Right lobe of liver (tissue), 6 donors: ENCODE results near the gene FDXACB1. TPM values are rescaled to one million over a fixed set of nuclear protein-coding genes. Genes with fewer than 3 reads are reported as not detected.

ENCODE experiments used
- ATAC-seq, 4 donors: fragments of 200-7000 bp; cut with Tn5 transposase; one replicate each; pipeline ENCODE4 v1.9.1; 2020; ENCODE audit warnings: mild to moderate bottlenecking in 4 of 4, moderate library complexity in 4 of 4
- DNase-seq, 3 donors: peaks; one replicate each; pipeline ENCODE4 v3.0.0-alpha.2; 2020
- H3K27ac ChIP-seq, 3 donors: fragments of 200-600 bp; one replicate each; pipeline ENCODE4 v1.8.0; 2022
- H3K27me3 ChIP-seq, 2 donors: fragments of 200-600 bp; one replicate each; pipeline ENCODE4 v1.8.0; 2022
- H3K36me3 ChIP-seq, 4 donors: fragments of 200-600 bp; sonication (generic) in 1 of 4; one replicate each; pipeline versions ENCODE4 v1.5.1 to v1.8.0; 2017 to 2022; ENCODE audit warnings: control low read depth in 1 of 4
- H3K4me1 ChIP-seq, 4 donors: fragments of 200-600 bp; sonication (generic) in 1 of 4; one replicate each; pipeline versions ENCODE4 v1.5.1 to v1.8.0; 2017 to 2022; ENCODE audit warnings: control low read depth in 1 of 4
- H3K4me3 ChIP-seq, 3 donors: fragments of 200-600 bp; one replicate each; pipeline ENCODE4 v1.8.0; 2022
- H3K9me3 ChIP-seq, 4 donors: fragments of 200-600 bp; sonication (generic) in 1 of 4; one replicate each; pipeline versions ENCODE4 v1.5.1 to v1.8.0; 2017 to 2022; ENCODE audit warnings: control low read depth in 1 of 4
- POLR2A ChIP-seq: fragments of 450-650 bp; IDR thresholded peaks from one replicate; pipeline ENCODE4 v1.6.1; 2017; ENCODE audit warnings: antibody characterized with exemption, mild to moderate bottlenecking
- WGBS: methylation state at CpG from one replicate; pipeline ENCODE4 v1.1.6; 2018; ENCODE audit warnings: low coverage, low lambda C conversion rate; ENCODE audit not compliant: insufficient coverage; ENCODE audit errors: missing lambda C conversion rate; 5-methylcytosine and 5-hydroxymethylcytosine counted together
- intact Hi-C, 2 donors: fragments of 100-400 bp; cut with DNase I; formaldehyde crosslinking; loops; one replicate each; pipeline versions ENCODE4 v1.11.2 to v1.14.1; 2022
- total RNA-seq, 6 experiments: library from RNA; depleted of rRNA in 2 of 6; stranded (reverse); fragments of >200 nt in 2 of 6; fragmentation: NEBNext Ultra II Directional in 3 of 6; extraction: Animal tissue kit (Norgen Biotek cat#: 25700) in 3 of 6; gene quantifications; one replicate each; pipeline versions ENCODE4 v1.1.0 to v1.2.4, GENCODE V29; 2016 to 2023
- TF ChIP-seq, protein P1 (sequence below), 4 donors: fragments of 200-600 bp in 3 of 4; fragments of 450-650 bp in 1 of 4; IDR thresholded peaks; one replicate each; pipeline versions ENCODE4 v1.5.1 to v1.8.0; 2016 to 2022; ENCODE audit warnings: antibody characterized with exemption in 4 of 4, mild to moderate bottlenecking in 2 of 4
- donor health status: DM: no; HTN: yes; CAD: no.
- donor health status: DM: no; HTN: no; CAD: no.
- donor health status: DM: no; HTN: no; CAD: no.
- donor health status: DM: no; HTN: yes; CAD: no.
- donor health status: DM: no; HTN: yes; CAD: no.

The FDXACB1 gene
- total RNA-seq, 6 experiments from 2014 or later = 0.90 to 1.3 (median 1.1) TPM

DNA sequence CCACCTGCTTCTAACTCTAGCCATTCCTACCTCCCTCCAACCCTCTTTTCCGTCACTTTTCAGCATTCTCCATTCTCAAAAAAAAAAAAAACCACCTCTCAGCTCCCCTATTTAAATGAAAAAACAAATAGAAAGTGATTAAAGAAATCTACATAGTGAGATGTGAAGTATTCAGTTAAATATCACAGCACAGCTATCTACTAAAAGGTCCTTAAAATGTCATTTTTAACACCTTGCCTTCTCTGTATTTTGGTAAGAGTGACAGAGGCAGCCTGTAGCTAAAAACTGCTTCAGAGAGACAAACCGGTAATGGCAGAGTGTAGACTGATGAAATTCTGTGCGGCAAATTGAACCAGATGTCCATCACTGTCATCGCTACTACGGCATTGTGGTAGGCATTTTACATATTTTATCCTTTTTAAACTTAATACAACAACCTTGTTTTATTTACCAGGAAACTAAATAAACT is 7.2 kb downstream of the FDXACB1 start:
- peak overlapping the region; percentile 89 to 91 (median 90) for H3K27ac ChIP-seq
- no peaks in the 10 kb centered on the region for H3K27me3 ChIP-seq
- ATAC-seq = peak in 2 of 4 donors; percentile 13 to 20
- peak overlapping the region; percentile 83 to 98 (median 89) for H3K4me3 ChIP-seq
- WGBS = 53% methylated on average over 5 of the region's 5 CpGs
- peaks cover 0 to 21% (median 2%) of the 10 kb centered on the region in 4 donors for H3K36me3 ChIP-seq
- no peaks in the 10 kb centered on the region for H3K9me3 ChIP-seq
- DNase-seq = no peak
- intact Hi-C loops = no loop called here
- TF ChIP-seq, protein P1, sequence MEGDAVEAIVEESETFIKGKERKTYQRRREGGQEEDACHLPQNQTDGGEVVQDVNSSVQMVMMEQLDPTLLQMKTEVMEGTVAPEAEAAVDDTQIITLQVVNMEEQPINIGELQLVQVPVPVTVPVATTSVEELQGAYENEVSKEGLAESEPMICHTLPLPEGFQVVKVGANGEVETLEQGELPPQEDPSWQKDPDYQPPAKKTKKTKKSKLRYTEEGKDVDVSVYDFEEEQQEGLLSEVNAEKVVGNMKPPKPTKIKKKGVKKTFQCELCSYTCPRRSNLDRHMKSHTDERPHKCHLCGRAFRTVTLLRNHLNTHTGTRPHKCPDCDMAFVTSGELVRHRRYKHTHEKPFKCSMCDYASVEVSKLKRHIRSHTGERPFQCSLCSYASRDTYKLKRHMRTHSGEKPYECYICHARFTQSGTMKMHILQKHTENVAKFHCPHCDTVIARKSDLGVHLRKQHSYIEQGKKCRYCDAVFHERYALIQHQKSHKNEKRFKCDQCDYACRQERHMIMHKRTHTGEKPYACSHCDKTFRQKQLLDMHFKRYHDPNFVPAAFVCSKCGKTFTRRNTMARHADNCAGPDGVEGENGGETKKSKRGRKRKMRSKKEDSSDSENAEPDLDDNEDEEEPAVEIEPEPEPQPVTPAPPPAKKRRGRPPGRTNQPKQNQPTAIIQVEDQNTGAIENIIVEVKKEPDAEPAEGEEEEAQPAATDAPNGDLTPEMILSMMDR (IDR thresholded peaks at IDR 0.05) = no peak
- no peak for TF ChIP-seq POLR2A
- H3K4me1 ChIP-seq = peaks cover 0 to 16% (median 4%) of the 10 kb centered on the region in 4 donors

DNA sequence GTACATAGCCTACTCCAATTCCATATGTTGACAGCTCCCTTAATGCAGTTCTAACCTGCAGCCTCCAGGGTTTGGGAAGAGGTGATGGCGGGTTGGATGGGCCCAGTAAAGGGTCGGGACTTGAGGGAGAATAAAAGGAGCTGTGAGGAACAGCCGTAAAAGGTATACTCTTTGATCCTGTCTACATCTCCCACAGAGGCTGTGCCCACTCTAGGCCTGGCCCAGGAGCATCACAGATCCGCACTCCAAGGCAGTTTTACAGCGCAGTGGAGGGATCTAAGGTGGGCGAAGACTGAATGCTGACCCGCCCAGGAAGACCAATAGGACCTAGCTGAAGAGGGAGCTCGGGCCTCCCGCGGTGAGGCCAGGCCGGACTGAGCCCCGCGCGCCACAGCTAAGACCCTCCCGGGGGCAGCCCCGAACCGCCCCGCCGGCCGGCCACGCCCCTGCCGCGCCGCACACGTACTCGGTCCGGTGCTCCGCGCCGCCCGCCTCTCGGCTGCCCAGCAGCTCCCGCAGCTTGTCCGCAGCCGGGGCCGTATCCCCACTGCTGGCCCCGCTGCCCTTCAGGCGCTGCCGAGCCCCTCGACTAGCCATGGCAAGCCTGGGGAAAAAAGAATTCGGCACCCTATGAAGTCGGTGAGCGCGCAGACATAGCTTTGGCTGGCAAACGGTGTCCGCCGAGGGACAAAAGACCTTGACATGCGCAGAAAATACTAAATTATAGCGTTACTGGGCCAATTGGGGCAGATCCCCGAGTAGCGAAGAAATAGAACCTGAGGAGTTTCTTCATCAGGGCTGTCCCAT is 7.9 kb downstream of the FDXACB1 start, which contains the start of gene ALG9:
Gene ALG9, minus strand, starts transcription at position 696 of the 807 bp plus-strand sequence. Its CDS starts 99 bp downstream, at position 597.
- DNase-seq (peak; percentile 82 to 89 (median 87)), ATAC-seq (peak; percentile 89 to 94 (median 92))
- Histone ChIP-seq H3K27me3 (no peaks in the 10 kb centered on the region), H3K9me3 (no peaks in the 10 kb centered on the region), H3K4me3 (peak within 1 kb of the TSS; percentile 83 to 98 (median 89)), H3K27ac (peak within 1 kb of the TSS; percentile 89 to 91 (median 90)), H3K4me1 (peaks cover 0 to 16% (median 4%) of the 10 kb centered on the region in 4 donors), H3K36me3 (peaks cover 0 to 27% (median 4%) of the 10 kb centered on the region in 4 donors)
- intact Hi-C loops = no loop called here
- WGBS = under 1% methylated on average over 21 of the region's 51 CpGs
- TF ChIP-seq, protein P1 (IDR thresholded peaks at IDR 0.05) = no peak
- TF ChIP-seq POLR2A = peak; percentile 46

DNA sequence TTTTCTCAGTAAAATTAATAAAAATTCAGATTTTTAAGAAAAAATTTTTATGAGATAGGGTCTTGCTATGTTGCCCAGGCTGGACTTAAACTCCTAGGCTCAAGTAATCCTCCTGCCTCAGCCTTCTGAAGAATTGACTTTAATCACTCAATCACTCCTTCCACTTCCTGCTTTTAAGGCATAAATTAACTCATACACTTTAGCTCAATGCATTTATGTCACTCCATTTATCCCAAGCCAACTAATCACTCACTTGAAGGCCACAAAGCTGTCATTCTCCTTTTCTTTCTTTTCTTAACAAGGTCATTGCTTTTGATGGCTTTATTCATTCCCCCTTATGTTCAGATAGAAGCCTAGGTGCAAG is 8.5 kb downstream of the FDXACB1 start:
- no peaks in the 10 kb centered on the region for H3K27me3 ChIP-seq
- H3K4me3 ChIP-seq = peak overlapping the region; percentile 83 to 98 (median 89)
- peaks cover 0 to 33% (median 6%) of the 10 kb centered on the region in 4 donors for H3K36me3 ChIP-seq
- TF ChIP-seq, protein P1 (IDR thresholded peaks at IDR 0.05) = no peak
- TF ChIP-seq POLR2A = no peak
- H3K4me1 ChIP-seq = peaks cover 0 to 16% (median 4%) of the 10 kb centered on the region in 4 donors
- H3K27ac ChIP-seq = peak overlapping the region in 2 of 3 donors; percentile 89 to 91
- H3K9me3 ChIP-seq = no peaks in the 10 kb centered on the region
- ATAC-seq (no peak), DNase-seq (no peak)
- intact Hi-C loops = no loop called here

DNA sequence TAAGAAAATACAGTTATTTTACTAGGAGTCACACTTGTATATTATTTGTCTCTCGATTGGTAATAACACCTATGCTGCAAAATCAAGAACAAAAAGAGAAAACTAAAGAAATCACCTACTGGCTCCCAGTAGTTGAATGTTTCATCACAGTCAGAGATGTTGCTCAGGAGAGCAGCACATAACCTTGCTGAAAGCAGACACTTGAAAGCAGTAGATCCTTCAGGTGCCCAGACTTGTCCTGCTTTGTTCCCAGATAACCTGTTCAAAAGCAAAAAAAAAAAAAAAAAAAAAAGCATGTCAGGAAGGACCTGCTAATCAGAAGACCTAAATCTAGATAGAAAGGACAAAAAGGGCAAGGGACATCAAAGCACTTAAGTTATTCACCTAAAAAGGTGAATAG is 8.9 kb downstream of the FDXACB1 start:
- no peaks in the 10 kb centered on the region for H3K27me3 ChIP-seq
- intact Hi-C loops = no loop called here
- peaks cover 0 to 35% (median 7%) of the 10 kb centered on the region in 4 donors for H3K36me3 ChIP-seq
- TF ChIP-seq, protein P1 (IDR thresholded peaks at IDR 0.05) = no peak
- peaks cover 0 to 16% (median 4%) of the 10 kb centered on the region in 4 donors for H3K4me1 ChIP-seq
- no peak for DNase-seq
- H3K4me3 ChIP-seq = peak overlapping the region in 2 of 3 donors; percentile 83 to 98
- 87% methylated on average over 1 of the region's 1 CpG for WGBS
- ATAC-seq = no peak
- no peak overlapping the region for H3K27ac ChIP-seq
- H3K9me3 ChIP-seq = no peaks in the 10 kb centered on the region
